K562 (cell line): ENCODE results near the gene ZNF467. TPM values are rescaled to one million over a fixed set of nuclear protein-coding genes. Genes with fewer than 3 reads are reported as not detected.

Experiments used
- ATAC-seq: fragments of 200-7000 bp; cut with Tn5 transposase; 3 replicates; pipeline ENCODE4 v1.9.1; 2020; ENCODE audit warnings: moderate library complexity
- BruUV-seq: library from RNA; stranded (reverse); fragments of 400-500 nt; replicated peaks from 2 replicates; lab custom pipeline; 2021; lab: Mats Ljungman, UMichigan
- CTCF ChIA-PET: fragments of 300-600 bp; formaldehyde crosslinking; extraction: SDS; loops from one replicate; lab custom pipeline; 2021; ENCODE audit warnings: low intra/inter-chr PET ratio; lab: Yijun Ruan, JAX
- POLR2A ChIA-PET: fragments of 300-600, 350-650 bp; sonication (Branson Sonifier 250); formaldehyde crosslinking; extraction: SDS; loops from one replicate; lab custom pipeline; 2021; ENCODE audit warnings: antibody characterized with exemption, inconsistent platforms; lab: Yijun Ruan, JAX
- DNase-seq, 4 experiments: peaks; one replicate each; pipeline versions ENCODE4 v3.0.0 to v3.0.0-alpha.2; 2011 to 2018; ENCODE audit warnings: low spot score in 3 of 4, mixed read lengths in 3 of 4; ENCODE audit errors: extremely low read depth in 1 of 4
- FAIRE-seq: peaks from 2 replicates; lab custom pipeline; 2011; peaks lifted over from hg19 to GRCh38; lab: Jason Lieb, UNC
- H2AFZ ChIP-seq: 2 replicates; pipeline ENCODE4 v1.6.0; 2011; ENCODE audit warnings: low read depth, low read length, control low read depth, inconsistent platforms
- H3K27ac ChIP-seq: fragments of 200-600 bp; 3 replicates; pipeline ENCODE4 v1.8.0; 2011; ENCODE audit warnings: low read depth, mild to moderate bottlenecking, control low read depth, inconsistent platforms, low read length, moderate library complexity, mixed read lengths; ENCODE audit errors: extremely low read depth
- H3K27me3 ChIP-seq, 2 experiments: fragments of 300-600 bp in 1 of 2; 2 replicates in 1 of 2; 3 replicates in 1 of 2; pipeline versions ENCODE4 v1.6.0 to v1.8.0; 2011; ENCODE audit warnings: inconsistent platforms in 2 of 2, low read length in 2 of 2, mild to moderate bottlenecking in 1 of 2, mixed read lengths in 1 of 2, moderate library complexity in 1 of 2; ENCODE audit not compliant: control insufficient read depth in 2 of 2, insufficient read depth in 2 of 2
- H3K36me3 ChIP-seq: fragments of 300-600 bp; 3 replicates; pipeline ENCODE4 v1.8.0; 2011; ENCODE audit warnings: mild to moderate bottlenecking, low read length, inconsistent platforms; ENCODE audit not compliant: control insufficient read depth, insufficient read depth
- H3K4me1 ChIP-seq, 2 experiments: fragments of 200-600 bp in 1 of 2; replicated peaks in 1 of 2; 2 replicates in 1 of 2; 3 replicates in 1 of 2; pipeline versions ENCODE4 v1.5.1 to v1.8.0; 2011; ENCODE audit warnings: inconsistent platforms in 2 of 2, low read length in 2 of 2, mild to moderate bottlenecking in 1 of 2, mixed read lengths in 1 of 2, moderate library complexity in 1 of 2; ENCODE audit not compliant: control insufficient read depth in 2 of 2, insufficient read depth in 2 of 2
- H3K4me2 ChIP-seq: 2 replicates; pipeline ENCODE4 v1.6.1; 2011; ENCODE audit warnings: low read length, control low read depth, inconsistent platforms, mixed read lengths; ENCODE audit not compliant: insufficient read depth
- H3K4me3 ChIP-seq: fragments of 200-600 bp; sonication (generic), shearing (Covaris generic); 2 replicates; pipeline ENCODE4 v1.5.1; 2016; ENCODE audit warnings: control low read depth, inconsistent platforms
- H3K79me2 ChIP-seq: fragments of 200-600 bp; 3 replicates; pipeline ENCODE4 v1.8.0; 2011; ENCODE audit warnings: low read length, inconsistent platforms; ENCODE audit not compliant: control insufficient read depth, insufficient read depth
- H3K9ac ChIP-seq, 2 experiments: 2 replicates each; pipeline versions ENCODE4 v1.6.0 to v1.6.1; 2011; ENCODE audit warnings: low read depth in 2 of 2, low read length in 2 of 2, control low read depth in 1 of 2, inconsistent platforms in 1 of 2, mild to moderate bottlenecking in 1 of 2, mixed read lengths in 1 of 2; ENCODE audit not compliant: insufficient read depth in 1 of 2
- H3K9me1 ChIP-seq: one replicate; pipeline ENCODE4 v1.6.0; 2011; ENCODE audit warnings: inconsistent platforms, mild to moderate bottlenecking, low read length, moderate library complexity; ENCODE audit not compliant: control insufficient read depth, insufficient read depth
- H3K9me3 ChIP-seq: replicated peaks from 2 replicates; pipeline ENCODE4 v1.5.1; 2011; ENCODE audit warnings: low read depth, low read length, inconsistent platforms; ENCODE audit not compliant: control insufficient read depth, insufficient read depth
- H4K20me1 ChIP-seq: replicated peaks from 2 replicates; pipeline ENCODE4 v1.6.1; 2011; ENCODE audit warnings: low read length, inconsistent platforms, mixed read lengths; ENCODE audit not compliant: control insufficient read depth, insufficient read depth
- ELF2 ChIP-seq: fragments of 250-450 bp; sonication (Bioruptor Pico); IDR thresholded peaks from 2 replicates; pipeline ENCODE4 v1.5.0; 2021; ENCODE audit warnings: mild to moderate bottlenecking
- JUN ChIP-seq, 2 experiments: sonication (generic) in 1 of 2; formaldehyde crosslinking in 1 of 2; IDR thresholded peaks; 2 replicates each; pipeline versions ENCODE4 v1.6.1 to v1.8.0; 2012 to 2022; ENCODE audit warnings: borderline replicate concordance in 2 of 2, mild to moderate bottlenecking in 2 of 2, improper control_type of control experiment in 1 of 2, low read depth in 1 of 2, low read length in 1 of 2, missing genetic modification reagents in 1 of 2
- POLR2G ChIP-seq: fragments of 200-400 bp; formaldehyde crosslinking; IDR thresholded peaks from 2 replicates; pipeline ENCODE4 v1.6.1; 2017; ENCODE audit warnings: low read depth, mild to moderate bottlenecking, antibody characterized with exemption, low read length, moderate library complexity
- POU5F1 ChIP-seq: fragments of 150-350 bp; IDR thresholded peaks from 2 replicates; pipeline ENCODE4 v1.6.1; 2014; ENCODE audit warnings: borderline replicate concordance, low read length, low read depth, mild to moderate bottlenecking; ENCODE audit not compliant: partially characterized antibody
- SMAD4 ChIP-seq: fragments of 250-450 bp; sonication (Bioruptor Pico); conservative IDR thresholded peaks from 2 replicates; pipeline ENCODE4 v1.8.0; 2021; ENCODE audit warnings: inconsistent platforms, mild to moderate bottlenecking, moderate library complexity
- SOX6 ChIP-seq: fragments of 450-650 bp; IDR thresholded peaks from 2 replicates; pipeline ENCODE4 v1.6.1; 2014; ENCODE audit warnings: mild to moderate bottlenecking
- XRCC5 ChIP-seq: fragments of 200-400 bp; formaldehyde crosslinking; IDR thresholded peaks from 2 replicates; pipeline ENCODE4 v1.6.1; 2017; ENCODE audit warnings: low read depth, mild to moderate bottlenecking, low read length
- WGBS: fragments of 100-300 bp; shearing (Covaris generic); methylation state at CpG from one replicate; pipeline ENCODE4 v1.1.6; 2016; ENCODE audit warnings: low coverage, mixed read lengths; ENCODE audit not compliant: insufficient coverage; ENCODE audit errors: missing lambda C conversion rate; 5-methylcytosine and 5-hydroxymethylcytosine counted together
- in situ Hi-C: fragments of 300-500 bp; cut with MboI; formaldehyde crosslinking; loops from 4 replicates; pipeline ENCODE4 v1.15.0; 2018; ENCODE audit warnings: inconsistent platforms, mixed read lengths
- intact Hi-C: fragments of 100-400 bp; cut with micrococcal nuclease; formaldehyde crosslinking; loops from 2 replicates; pipeline ENCODE4 v1.14.2; 2022
- polyA plus RNA-seq, 8 experiments: library from polyadenylated mRNA; depleted of rRNA in 4 of 8; stranded (reverse) in 5 of 8; unstranded in 3 of 8; fragments of >200 nt; fragmentation: Nextera tagmentation in 2 of 8; fragmentation: Illumina TruSeq in 1 of 8; extraction: Ambion mirVana in 2 of 8; extraction: Trizol in 1 of 8; gene quantifications; 2 replicates each; pipeline versions ENCODE4 v1.2.1 to v1.2.3, GENCODE V29; 2011 to 2014; ENCODE audit warnings: inconsistent platforms in 1 of 8, missing spikeins in 1 of 8
- total RNA-seq, 7 experiments: library from RNA; depleted of rRNA in 6 of 7; stranded (reverse); fragments of >200 nt in 6 of 7; fragmentation: Illumina TruSeq in 2 of 7; extraction: Trizol in 2 of 7; gene quantifications; 2 replicates each; pipeline versions ENCODE4 v1.2.1 to v1.2.3, GENCODE V29; 2011 to 2021; ENCODE audit warnings: low replicate concordance in 1 of 7

The ZNF467 gene
- total and polyA plus RNA-seq, 9 of the 15 experiments (the other 6 are each of a cell fraction or from before 2014, with no cell fraction given), result 0.32 to 14.2 (median 1.7) TPM

GRCh38 chr7:149795126-149795525 lies 21.7 kb upstream of the ZNF467 start:
- 6% methylated on average over 10 of the region's 10 CpGs for WGBS
- TF ChIP-seq POLR2G (no peak), POU5F1 (no peak), XRCC5 (no peak), SOX6 (no peak), JUN (IDR thresholded peaks at IDR 0.05; ENCODE audit: borderline replicate concordance, low read depth, low read length) (no peak), JUN (CRISPR knock-in tag; IDR thresholded peaks at IDR 0.05; ENCODE audit: borderline replicate concordance) (no peak), ELF2 (CRISPR knock-in tag) (no peak), SMAD4 (CRISPR knock-in tag) (no peak)
- no TSS peak for BruUV-seq
- H3K9me1 ChIP-seq, result no peaks in the 10 kb centered on the region
- no peak overlapping the region; a peak in 2 of 4 replicates for H3K9ac ChIP-seq
- no peaks in the 10 kb centered on the region for H3K36me3 ChIP-seq
- H3K4me3 ChIP-seq, result no peak overlapping the region
- ChIA-PET CTCF (no interaction called here), POLR2A (interaction anchor here (0.7 to 1.5 kb wide), 4 partner anchors 10 to 202 kb away, joined by 3 to 4 read pairs (median 3); no protein-coding TSS in a partner anchor)
- H3K27me3 ChIP-seq, result peaks cover 12 to 63% of the 10 kb centered on the region in 2 experiments; a peak in 4 of 5 replicates
- no peaks in the 10 kb centered on the region for H3K79me2 ChIP-seq
- intact Hi-C loops, result no loop called here
- no peak overlapping the region for H3K4me2 ChIP-seq
- in situ Hi-C loops, result no loop called here
- H3K27ac ChIP-seq, result no peak overlapping the region
- H3K9me3 ChIP-seq, result no peaks in the 10 kb centered on the region
- H3K4me1 ChIP-seq, result peaks cover 0 to 55% of the 10 kb centered on the region in 2 experiments; a peak in 2 of 5 replicates
- H4K20me1 ChIP-seq, result no peaks in the 10 kb centered on the region; the same call in 1 of the 2 replicates
- FAIRE-seq (no peak), ATAC-seq (no peak), DNase-seq (no peak)
- H2AFZ ChIP-seq, result no peak overlapping the region; the same call in 1 of the 2 replicates
